Head of caudate nucleus (tissue), 42 donors: ENCODE measurements around the gene PKHD1.
A peak's percentile ranks its signal among the peaks of the same experiment; 100 is the strongest.

Experiments used
- DNase-seq, 42 donors: peaks; one replicate each; pipeline versions ENCODE4 v3.0.0 to v3.0.0-alpha.2; 2020 to 2021; ENCODE audit warnings: mixed read lengths in 7 of 42
- intact Hi-C: fragments of 100-400 bp; cut with DNase I; formaldehyde crosslinking; loops from one replicate; pipeline ENCODE4 v1.15.0; 2022

Gene PKHD1

DNA sequence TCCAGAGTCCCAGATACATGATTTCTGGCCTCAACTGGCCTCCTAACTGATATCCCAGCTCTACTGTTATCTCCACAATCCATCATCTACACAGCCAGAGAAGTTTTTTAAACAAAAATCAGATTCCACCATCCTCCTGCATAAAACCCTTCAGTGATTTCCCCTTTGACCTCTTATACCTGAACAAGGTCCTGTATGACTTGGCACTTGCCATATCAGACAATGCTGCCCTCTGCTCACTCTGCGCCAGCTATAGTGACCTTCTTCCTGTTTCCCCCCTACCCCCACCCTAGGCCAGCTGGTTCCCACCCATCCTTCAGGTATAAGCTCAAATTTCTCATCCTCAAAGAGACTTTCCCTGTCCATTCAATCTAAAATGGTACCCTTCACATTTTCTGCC lies 322.2 kb downstream of the PKHD1 start:
- no peak for DNase-seq
- intact Hi-C loops, result no loop called here

DNA sequence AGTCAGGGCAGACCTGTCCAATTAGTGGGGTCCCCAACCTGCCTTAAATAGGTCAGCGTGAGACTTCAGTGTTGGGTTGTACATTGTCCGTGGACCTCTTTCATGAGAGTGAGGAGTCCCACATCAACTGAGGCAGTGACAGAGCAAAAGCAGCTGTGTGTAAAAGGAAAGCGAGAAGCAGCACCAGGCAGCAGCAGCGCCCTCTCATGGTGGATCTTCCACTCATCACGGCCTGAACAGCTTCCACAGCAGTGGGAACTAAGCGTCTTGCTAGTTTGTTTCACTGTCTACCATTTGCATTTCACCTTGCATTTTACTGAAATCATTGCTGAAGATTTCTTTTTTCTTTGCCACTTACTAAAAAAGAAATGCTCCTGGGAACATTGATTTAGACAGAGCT lies 333.8 kb downstream of the PKHD1 start:
- intact Hi-C loops, result no loop called here
- peak in 1 of 42 donors; percentile 17 for DNase-seq

DNA sequence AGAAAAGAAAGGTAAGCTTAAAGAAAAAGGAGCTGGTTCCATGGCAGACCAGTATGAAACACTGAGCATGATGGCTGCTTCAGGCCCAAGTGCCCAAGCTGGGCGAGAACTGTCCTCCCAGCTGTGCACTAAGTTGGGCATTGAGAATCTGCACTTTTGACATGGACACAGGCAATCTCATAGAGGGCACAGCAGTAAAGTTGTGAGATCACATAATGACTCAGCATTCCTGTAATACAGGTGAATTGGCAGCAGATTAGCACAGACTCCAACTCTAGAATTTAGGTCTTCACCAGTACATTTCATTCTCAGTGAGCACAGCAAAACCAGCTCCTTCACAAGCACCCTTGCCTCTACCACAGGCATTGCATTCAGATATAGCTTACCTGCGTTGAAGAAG lies 343.4 kb downstream of the PKHD1 start:
- no peak for DNase-seq
- intact Hi-C loops, result no loop called here

DNA sequence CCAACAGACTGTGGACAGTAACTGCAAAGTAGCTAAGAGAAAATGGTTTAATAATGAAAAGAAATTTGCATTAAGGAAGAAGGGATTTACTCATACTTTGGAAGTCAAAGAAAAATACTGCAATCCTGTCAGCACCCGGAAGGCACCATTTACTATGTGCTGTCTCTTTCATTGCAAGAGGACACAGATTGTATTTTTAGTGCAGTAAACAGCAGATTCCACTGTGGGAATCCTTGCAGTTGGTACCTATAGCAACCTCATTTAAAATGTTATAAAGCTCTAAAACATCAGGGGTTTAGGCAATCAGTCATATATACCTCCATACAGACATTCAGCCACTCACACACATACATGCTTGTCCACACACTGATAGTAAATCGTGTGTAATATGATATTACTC lies 346.8 kb downstream of the PKHD1 start:
- no peak for DNase-seq
- intact Hi-C loops, result no loop called here

DNA sequence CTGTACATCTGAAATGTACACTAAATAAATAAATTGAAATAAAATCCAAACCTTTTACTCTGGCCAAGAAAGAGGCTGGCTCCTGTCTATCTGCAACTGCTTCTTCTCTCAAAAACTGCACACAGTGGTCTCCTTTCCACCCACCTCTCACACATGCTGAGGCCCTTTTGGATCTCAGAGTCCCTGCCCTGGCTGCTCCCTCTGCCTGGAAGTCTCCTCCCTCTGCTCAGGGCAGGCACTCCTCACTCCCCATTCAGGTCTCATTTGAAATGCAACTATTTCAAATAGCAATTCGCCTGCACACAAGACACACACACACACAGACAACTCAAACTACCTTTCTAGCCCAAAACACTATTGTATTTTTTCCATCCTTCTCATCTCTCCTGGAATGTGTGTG lies 348.8 kb downstream of the PKHD1 start:
- intact Hi-C loops, result no loop called here

DNA sequence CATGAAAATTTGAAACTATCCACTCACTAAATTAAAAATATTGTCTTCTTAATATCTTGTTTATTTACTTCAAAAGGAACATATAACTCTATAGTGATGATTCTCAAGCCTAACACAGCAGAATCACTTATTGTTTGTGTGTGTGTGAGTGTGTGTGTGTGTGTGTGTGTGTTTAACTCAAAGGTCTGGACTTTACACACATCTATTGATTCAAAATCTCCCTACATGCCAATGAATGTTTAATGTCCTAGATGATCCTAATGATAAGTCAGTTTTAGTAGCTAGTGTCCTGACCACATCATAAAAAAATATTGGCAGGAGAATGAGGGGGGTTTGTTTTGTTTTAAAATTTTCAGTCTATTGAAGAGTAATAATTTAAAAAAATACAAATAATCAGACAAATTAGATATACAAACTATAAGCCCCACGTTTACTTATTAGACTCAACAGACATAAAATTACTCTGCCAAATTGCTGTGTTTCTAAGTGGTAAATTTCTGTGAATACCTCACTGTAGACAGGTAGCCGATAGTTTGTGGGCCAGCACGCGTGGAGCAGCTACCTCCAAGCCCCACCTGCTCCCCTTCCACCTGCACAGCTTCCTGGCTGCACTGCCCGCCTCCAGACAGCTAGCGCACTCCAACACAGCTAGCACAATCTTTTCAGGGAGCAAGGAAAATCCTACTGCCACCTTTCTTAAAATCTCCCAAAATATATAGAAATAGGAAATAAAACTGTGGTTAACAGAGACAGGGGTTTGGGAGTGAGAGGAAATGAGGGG lies 349.6 kb downstream of the PKHD1 start:
- no peak for DNase-seq
- intact Hi-C loops, result no loop called here

More for the DNA sequence above, 348.8 kb downstream of the PKHD1 start:
- DNase-seq, result no peak

DNA sequence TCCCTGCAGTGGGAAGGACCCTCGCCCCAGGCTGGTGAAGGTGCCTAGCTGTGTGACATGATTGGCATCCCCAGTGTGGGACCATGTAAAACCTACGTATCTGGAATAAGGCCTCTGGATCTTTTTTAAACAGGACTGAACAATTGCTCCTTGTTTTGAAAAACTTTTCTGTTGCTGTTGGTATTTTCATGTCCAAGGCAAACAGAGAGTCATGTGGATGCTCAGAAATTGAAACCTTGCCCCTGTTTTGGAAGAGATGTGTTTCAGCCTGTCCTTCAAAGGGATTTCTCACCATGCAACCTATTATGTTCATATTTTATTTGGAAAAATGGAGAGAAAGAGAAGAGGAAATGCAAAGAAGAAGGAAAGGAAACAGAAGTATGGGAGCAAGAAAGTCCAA lies 362.3 kb downstream of the PKHD1 start:
- intact Hi-C loops, result no loop called here
- DNase-seq, result no peak

DNA sequence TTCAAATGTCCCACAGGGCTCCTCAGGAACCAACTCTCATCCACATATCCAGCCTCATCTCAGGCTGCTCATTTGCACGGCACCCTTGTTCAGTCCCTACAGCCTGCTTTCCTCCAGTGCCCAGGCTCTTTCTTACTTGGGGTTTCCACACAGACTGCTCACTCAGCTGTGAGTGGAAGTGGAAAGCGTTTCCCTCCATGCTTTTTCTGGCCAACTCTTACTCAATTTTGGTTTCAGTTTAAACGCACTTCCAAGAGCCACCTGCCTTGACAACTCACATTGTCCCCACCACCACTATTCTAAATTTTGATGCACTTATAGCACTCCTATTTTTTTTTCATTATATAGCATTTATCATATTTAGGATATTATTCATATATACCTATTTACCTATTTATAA lies 367.1 kb downstream of the PKHD1 start:
- DNase-seq, result no peak
- intact Hi-C loops, result no loop called here

DNA sequence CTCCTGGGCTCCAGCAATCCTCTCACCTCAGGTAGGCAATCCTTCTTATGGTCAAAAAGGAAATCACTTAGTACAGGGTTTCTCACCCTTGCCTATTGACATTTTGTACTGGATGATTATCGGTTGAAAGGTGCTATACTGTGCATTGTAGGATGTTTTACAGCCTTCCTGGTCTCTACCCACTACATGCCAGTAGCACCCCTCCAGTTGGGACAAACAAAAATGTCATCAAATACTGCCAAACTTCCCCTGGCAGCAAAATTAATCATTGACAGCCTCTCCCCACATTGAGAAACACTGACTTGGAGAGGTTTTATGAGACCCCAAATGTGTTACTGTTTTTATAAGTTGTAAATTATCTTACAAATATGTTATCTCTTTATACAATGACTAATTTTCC lies 368.1 kb downstream of the PKHD1 start:
- intact Hi-C loops, result no loop called here
- no peak for DNase-seq

DNA sequence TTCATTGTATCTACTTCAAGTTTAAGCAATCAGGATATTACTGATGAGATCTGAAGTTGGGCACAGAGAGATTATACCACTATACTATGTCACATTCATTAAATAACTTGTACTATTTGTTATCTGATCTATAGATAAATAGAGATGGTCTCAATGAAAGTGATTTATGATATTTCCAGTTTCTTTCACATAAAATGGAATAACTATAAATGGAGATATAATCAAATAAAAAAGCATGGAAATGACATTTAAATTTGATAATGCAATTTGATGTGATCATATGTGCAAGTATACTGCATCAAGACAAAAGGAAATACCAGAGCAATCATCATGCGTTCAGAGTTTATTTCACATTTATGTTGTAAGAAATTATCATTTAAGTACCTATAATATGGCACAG lies 368.9 kb downstream of the PKHD1 start:
- intact Hi-C loops, result no loop called here
- DNase-seq, result no peak

DNA sequence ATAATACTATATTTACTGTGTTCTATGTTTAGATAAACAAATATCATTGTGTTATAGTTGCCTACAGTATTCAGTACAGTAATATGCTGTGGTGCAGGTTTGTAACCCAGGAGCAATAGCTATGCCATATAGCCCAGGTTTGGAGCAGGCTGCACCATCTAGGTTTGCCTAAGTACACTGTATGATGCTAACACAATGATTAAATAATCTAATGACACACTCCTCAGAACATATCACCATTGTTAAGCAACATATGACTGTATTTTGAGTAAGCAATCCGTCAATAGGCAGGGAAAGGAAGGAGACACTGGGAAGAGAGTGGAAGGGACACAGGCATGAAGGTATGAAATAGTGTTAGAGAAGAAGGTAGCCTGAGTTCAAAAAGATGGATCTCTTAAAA lies 369.9 kb downstream of the PKHD1 start:
- no peak for DNase-seq
- intact Hi-C loops, result no loop called here

DNA sequence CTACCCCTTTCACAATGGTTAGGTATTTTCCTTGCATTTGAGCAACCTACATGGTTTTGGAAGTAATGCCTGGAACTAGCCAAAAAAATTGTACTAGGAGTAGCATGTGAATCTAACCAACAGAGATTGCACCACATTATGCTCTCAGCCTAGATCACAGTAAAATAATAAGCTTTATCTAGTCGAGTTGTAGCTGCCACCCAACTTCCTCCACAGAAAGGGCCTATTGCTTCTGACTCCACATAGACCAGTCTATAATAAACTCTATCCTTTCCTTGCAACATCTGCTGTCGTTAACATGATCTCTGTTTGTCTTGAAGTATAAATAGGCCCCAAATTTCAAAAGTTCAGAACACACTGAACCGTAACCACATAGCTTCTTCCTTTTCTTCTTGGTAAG lies 375.5 kb downstream of the PKHD1 start:
- no peak for DNase-seq
- intact Hi-C loops, result no loop called here

DNA sequence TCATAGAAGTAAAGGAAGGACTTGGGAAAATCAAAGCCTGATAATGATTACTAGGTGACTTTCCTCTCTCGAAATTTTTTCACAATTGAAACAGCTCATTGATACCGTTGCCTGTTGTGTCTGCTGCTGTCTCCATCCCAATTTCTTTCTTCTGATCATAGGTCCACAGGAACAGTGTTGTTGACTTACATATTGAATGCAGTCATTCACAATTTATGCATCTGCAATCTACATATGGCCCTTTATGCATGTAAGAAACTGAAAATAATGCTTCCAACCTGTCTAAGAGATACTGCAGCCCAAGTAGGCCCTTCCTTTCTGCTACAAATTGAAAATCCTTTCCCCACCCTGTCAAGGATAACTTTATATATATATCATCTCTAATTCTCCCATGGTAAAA lies 381.3 kb downstream of the PKHD1 start:
- intact Hi-C loops, result no loop called here
- DNase-seq, result no peak

DNA sequence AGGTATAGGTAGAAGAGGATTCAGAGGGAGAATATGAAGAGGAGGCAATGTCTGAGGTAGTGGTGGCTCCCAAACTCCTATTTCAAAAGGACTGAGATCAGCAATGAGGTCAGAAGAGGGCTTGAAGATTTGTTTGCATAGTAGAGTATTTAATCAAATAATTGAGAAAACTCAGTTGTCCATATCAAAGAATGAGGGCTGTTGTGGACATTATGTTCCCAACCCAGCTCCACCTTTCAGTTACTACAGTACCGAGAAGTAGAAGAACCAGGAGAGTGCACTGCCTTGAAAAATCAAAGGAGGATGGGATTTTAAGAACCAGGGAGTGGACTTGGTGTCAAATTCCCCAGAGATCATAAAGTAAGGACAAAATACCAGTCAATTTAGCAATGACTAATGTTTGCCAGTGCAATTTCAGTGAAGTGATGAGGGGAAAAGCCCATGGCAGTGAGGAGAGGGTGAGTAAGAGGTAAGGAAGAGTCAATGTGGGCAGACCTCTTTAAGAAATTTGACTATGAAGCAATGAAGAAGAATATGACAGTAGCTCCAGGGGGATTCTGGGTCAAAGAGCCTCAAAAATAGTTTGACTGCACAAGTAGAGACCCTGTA lies 382.4 kb downstream of the PKHD1 start:
- DNase-seq, result no peak
- intact Hi-C loops, result no loop called here

DNA sequence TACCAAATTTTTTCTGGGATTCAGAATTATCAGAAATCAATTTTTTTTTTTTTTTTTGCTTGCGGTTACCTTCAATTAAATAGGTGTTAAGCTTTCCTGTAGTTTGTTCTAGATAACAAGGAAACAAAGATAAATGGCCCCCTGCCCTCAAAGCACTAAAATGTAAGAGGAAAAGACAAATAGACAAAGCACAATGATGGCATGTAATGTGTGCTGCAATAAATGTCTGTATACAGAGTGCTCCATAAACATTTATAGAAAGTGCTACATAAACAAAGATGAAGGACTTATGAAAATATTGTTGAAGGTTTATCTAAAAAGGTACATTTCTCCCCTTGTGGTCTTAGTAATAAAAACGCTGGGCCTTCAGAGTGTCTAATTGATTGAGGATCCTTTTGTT lies 384.6 kb downstream of the PKHD1 start:
- DNase-seq, result no peak
- intact Hi-C loops, result no loop called here

DNA sequence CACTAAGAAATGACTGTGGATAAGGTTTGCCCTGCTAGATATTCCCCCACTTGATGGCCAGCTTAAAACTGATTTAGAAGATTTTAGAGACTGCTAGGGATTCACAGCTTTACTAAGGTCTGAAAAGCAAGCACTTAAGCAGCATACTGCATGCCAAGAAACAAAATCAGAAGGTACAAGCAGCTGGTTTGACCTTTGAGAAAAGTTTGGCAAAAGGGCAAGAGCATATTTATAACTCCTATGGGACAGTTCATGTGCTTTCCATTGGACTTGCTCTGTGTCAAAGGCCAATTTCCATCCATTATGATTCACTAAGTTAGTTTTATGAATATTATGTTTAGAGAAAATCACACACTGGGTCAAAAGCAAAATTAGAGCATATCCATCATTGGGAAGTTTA lies 402.8 kb downstream of the PKHD1 start:
- intact Hi-C loops, result no loop called here
- DNase-seq, result no peak

DNA sequence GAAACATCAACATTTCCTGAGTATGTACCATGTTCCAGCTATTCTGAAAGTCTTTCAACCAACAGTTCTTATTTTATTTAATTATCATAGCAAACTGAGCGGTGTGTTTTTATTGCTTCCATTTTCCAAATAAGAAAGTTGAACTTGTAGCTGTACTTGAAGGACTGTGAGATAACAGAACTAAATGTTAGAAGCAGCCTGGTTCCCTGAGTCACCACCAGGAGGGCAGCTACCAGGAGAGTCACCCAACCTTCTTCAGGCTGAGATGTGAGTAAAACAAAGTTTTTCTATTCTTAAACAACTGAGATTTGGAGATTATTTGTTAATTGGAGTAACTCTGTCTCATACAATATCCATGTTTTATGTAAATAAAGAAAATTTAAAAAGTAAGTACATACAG lies 403.4 kb downstream of the PKHD1 start:
- intact Hi-C loops, result no loop called here
- DNase-seq, result no peak

DNA sequence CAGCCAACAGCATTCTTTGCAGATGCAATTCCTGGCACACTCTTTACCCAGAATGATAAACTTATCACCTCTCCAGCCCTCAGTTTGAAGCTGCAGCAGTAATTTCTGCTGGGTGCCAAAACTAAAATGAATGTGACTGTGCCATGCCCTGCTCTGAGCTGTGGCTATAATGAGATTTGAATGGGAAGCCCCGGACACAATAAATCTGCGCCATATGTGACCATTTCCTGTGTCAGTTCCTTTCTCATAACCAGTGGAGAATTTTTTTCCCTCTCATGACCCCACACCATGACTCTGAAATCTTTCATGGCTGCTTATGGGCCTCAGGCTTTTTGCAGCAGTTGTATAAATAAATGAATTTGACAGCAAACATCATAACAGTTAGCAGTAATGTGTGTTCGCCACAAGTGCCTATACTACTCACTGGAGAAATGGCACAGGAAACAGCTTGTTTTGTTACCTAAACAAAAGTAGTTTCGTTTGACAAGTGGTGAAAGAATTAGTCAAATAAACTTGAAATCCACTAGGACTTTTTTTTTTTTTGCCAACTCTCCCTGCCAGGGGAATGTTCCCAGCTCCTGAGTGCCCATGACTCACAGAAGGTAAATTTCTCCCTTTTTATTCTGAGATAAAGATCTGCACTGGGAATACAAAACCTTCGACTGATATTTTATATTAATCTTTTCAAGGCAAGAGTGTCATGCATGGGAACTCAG lies 408.4 kb downstream of the PKHD1 start:
- DNase-seq, result no peak
- intact Hi-C loops, result no loop called here

DNA sequence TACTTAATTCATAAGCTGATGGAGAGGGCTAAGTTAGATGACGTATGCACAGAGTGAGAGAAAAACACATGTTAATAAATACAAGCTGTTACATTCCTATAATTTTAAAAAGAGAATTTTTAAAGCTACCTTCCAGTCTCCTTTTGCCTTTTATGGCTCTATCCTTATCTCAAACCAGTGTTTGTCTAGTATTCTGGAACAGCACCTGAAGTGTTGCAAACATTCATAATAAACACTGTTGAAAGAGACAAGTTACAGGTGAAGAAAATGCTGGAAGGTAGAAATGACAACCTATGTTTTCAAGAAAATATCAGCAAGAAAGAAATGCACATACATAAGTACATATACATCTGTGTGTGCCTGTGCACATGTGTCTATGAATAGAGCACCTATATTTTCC lies 409.1 kb downstream of the PKHD1 start:
- intact Hi-C loops, result no loop called here
- DNase-seq, result no peak

DNA sequence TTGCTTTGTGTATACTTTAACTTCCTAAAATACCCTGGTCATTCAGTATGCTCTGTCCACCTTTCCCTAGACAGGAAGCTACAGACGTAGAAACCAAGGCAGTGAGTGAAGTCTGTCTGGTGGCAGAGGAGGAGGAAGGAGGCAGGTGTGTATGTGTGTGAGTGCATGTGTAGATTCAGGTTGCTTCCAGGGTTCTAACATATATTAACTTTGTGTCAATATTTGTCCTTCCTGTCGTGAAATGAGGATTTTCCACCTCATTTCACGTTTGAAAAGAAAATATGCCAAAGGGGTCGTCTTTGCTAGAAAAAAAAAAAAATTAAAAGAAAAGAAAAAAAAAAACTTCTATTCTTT lies 411.5 kb downstream of the PKHD1 start:
- no peak for DNase-seq
- intact Hi-C loops, result no loop called here
